NCI-H2107 (cell line): ENCODE measurements around the gene NFX1.
"Not testable (repeated sequence)": the region's sequence is repeated elsewhere in the genome, so short reads cannot be mapped to it uniquely, and the experiment has no call there.

ENCODE experiments used
- DNase-seq: peaks from one replicate; lab custom pipeline; 2025; lab: John Stamatoyannopoulos, UW

The NFX1 gene

GRCh38 chr9:33391111-33391771, 100.9 kb downstream of the NFX1 start:
- DNase-seq: not testable (repeated sequence)

- not testable (repeated sequence) for DNase-seq
Measured at GRCh38 chr9:33392591-33393021, 102.3 kb downstream of the NFX1 start.

GRCh38 chr9:33393581-33393980, 103.3 kb downstream of the NFX1 start:
- DNase-seq: no peak

- not testable (repeated sequence) for DNase-seq
Measured at GRCh38 chr9:33393986-33394385, 103.7 kb downstream of the NFX1 start.

- DNase-seq: not testable (repeated sequence)
Measured at GRCh38 chr9:33395159-33395879, 105.0 kb downstream of the NFX1 start.

GRCh38 chr9:33397801-33398200, 107.5 kb downstream of the NFX1 start:
- not testable (repeated sequence) for DNase-seq

GRCh38 chr9:33399047-33399446, 108.7 kb downstream of the NFX1 start:
- not testable (repeated sequence) for DNase-seq

GRCh38 chr9:33401809-33402208, 111.5 kb downstream of the NFX1 start:
- DNase-seq: not testable (repeated sequence)

- not testable (repeated sequence) for DNase-seq
Measured at GRCh38 chr9:33402371-33402770, 112.1 kb downstream of the NFX1 start, which contains the start of gene AQP7. AQP7 (minus strand) TSS chr9:33402568; CDS start chr9:33401262, 1,306 bp downstream.

GRCh38 chr9:33403941-33404787, 113.8 kb downstream of the NFX1 start:
- no peak for DNase-seq

GRCh38 chr9:33404788-33405362, 114.6 kb downstream of the NFX1 start:
- DNase-seq: no peak

- DNase-seq: no peak
Measured at GRCh38 chr9:33407061-33407460, 116.7 kb downstream of the NFX1 start.

- no peak for DNase-seq
Measured at GRCh38 chr9:33408087-33408486, 117.8 kb downstream of the NFX1 start.

- DNase-seq: no peak
Measured at GRCh38 chr9:33414268-33414667, 124.0 kb downstream of the NFX1 start.

GRCh38 chr9:33414889-33415500, 124.7 kb downstream of the NFX1 start:
- DNase-seq: no peak

- no peak for DNase-seq
Measured at GRCh38 chr9:33415501-33416038, 125.3 kb downstream of the NFX1 start.

GRCh38 chr9:33416996-33417395, 126.7 kb downstream of the NFX1 start:
- DNase-seq: no peak

- DNase-seq: no peak
Measured at GRCh38 chr9:33418090-33418489, 127.8 kb downstream of the NFX1 start.

- no peak for DNase-seq
Measured at GRCh38 chr9:33419708-33420303, 129.5 kb downstream of the NFX1 start.
